Ovary (tissue), 3 donors: ENCODE data around the gene TSSK6.

Experiments
- CTCF ChIP-seq, 3 donors: fragments of 450-650 bp in 2 of 3; fragments of 200-600 bp in 1 of 3; IDR thresholded peaks; one replicate each; pipeline versions ENCODE4 v1.5.1 to v1.8.0; 2016 to 2022; ENCODE audit warnings: antibody characterized with exemption in 3 of 3, mild to moderate bottlenecking in 1 of 3
- EP300 ChIP-seq: sonication (generic); formaldehyde crosslinking; IDR thresholded peaks from one replicate; pipeline ENCODE4 v1.6.1; 2017; ENCODE audit warnings: antibody characterized with exemption
- POLR2A ChIP-seq: fragments of 450-650 bp; IDR thresholded peaks from one replicate; pipeline ENCODE4 v1.6.1; 2017; ENCODE audit warnings: antibody characterized with exemption, mild to moderate bottlenecking, moderate library complexity
- donor health status: DM: no; HTN: no; CAD: no.

- TF ChIP-seq EP300 (no peak), CTCF (IDR thresholded peaks at IDR 0.05) (no peak), POLR2A (no peak)
These were observed 40.2 kb downstream of the TSSK6 start for GRCh38 chr19:19475015-19475765.
